K562 (cell line): Measurements from ENCODE around the gene RNF41. TPM values are rescaled to one million over a fixed set of nuclear protein-coding genes. Genes with fewer than 3 reads are reported as not detected.

Experiments used
- CEBPB ChIP-seq: fragments of 450-650 bp; IDR thresholded peaks from 2 replicates; pipeline ENCODE4 v1.6.1; 2016; ENCODE audit warnings: missing genetic modification characterization, missing compliant biosample characterization
- CHAMP1 ChIP-seq: fragments of 450-650 bp; IDR thresholded peaks from 2 replicates; pipeline ENCODE4 v1.6.1; 2016; ENCODE audit warnings: mild to moderate bottlenecking
- ERF ChIP-seq: fragments of 450-650 bp; formaldehyde crosslinking; IDR thresholded peaks from 2 replicates; pipeline ENCODE4 v1.4.0; 2020; ENCODE audit warnings: mild to moderate bottlenecking, mixed read lengths
- ETV1 ChIP-seq: fragments of 450-650 bp; conservative IDR thresholded peaks from 2 replicates; pipeline ENCODE4 v1.6.1; 2016; ENCODE audit warnings: missing genetic modification characterization, control low read depth, low read depth, missing compliant biosample characterization
- FOS ChIP-seq: IDR thresholded peaks from 3 replicates; pipeline ENCODE4 v1.6.1; 2011; ENCODE audit not compliant: insufficient read length; ENCODE audit errors: extremely low read depth
- MAFG ChIP-seq: fragments of 450-650 bp; conservative IDR thresholded peaks from 2 replicates; pipeline ENCODE4 v1.6.1; 2016; ENCODE audit warnings: missing genetic modification characterization, missing compliant biosample characterization
- MCM7 ChIP-seq, 2 experiments: fragments of 450-650 bp; IDR thresholded peaks; 2 replicates each; pipeline ENCODE4 v1.6.1; 2016 to 2018
- MEF2D ChIP-seq: conservative IDR thresholded peaks from 2 replicates; pipeline ENCODE4 v1.6.1; 2016; ENCODE audit warnings: low read depth, missing genetic modification characterization, missing compliant biosample characterization
- PHF20 ChIP-seq: fragments of 450-650 bp; IDR thresholded peaks from 2 replicates; pipeline ENCODE4 v1.6.1; 2018; ENCODE audit not compliant: partially characterized antibody
- PHTF2 ChIP-seq: fragments of 250-450 bp; sonication (Bioruptor Pico); IDR thresholded peaks from 2 replicates; pipeline ENCODE4 v1.5.0; 2021; ENCODE audit warnings: mild to moderate bottlenecking
- RBM15 ChIP-seq: fragments of 200-400 bp; formaldehyde crosslinking; IDR thresholded peaks from 2 replicates; pipeline ENCODE4 v1.6.1; 2018; ENCODE audit warnings: mild to moderate bottlenecking, low read length, moderate library complexity; ENCODE audit not compliant: insufficient read depth
- RBM17 ChIP-seq: fragments of 200-400 bp; formaldehyde crosslinking; IDR thresholded peaks from 2 replicates; pipeline ENCODE4 v1.6.1; 2017; ENCODE audit warnings: low read depth, mild to moderate bottlenecking, low read length, borderline replicate concordance
- RHOXF2B ChIP-seq: fragments of 250-450 bp; sonication (Bioruptor Pico); conservative IDR thresholded peaks from 2 replicates; pipeline ENCODE4 v1.5.1; 2021
- SPI1 ChIP-seq: IDR thresholded peaks from 2 replicates; pipeline ENCODE4 v1.6.1; 2011; ENCODE audit warnings: low read depth, low read length, control low read depth, borderline replicate concordance
- TCF7 ChIP-seq: sonication (generic); IDR thresholded peaks from 2 replicates; pipeline ENCODE4 v1.6.1; 2016; ENCODE audit warnings: antibody characterized with exemption, borderline replicate concordance
- TCFL5 ChIP-seq: fragments of 250-450 bp; sonication (Bioruptor Pico); conservative IDR thresholded peaks from 2 replicates; pipeline ENCODE4 v1.6.1; 2021; ENCODE audit warnings: mild to moderate bottlenecking, moderate library complexity, matching md5 sums
- TOE1 ChIP-seq, 2 experiments: fragments of 450-650 bp in 1 of 2; sonication (generic) in 1 of 2; formaldehyde crosslinking in 1 of 2; IDR thresholded peaks; 2 replicates each; pipeline versions ENCODE4 v1.7.1 to v1.8.0; 2016 to 2022; ENCODE audit warnings: borderline replicate concordance in 2 of 2, mild to moderate bottlenecking in 2 of 2, antibody characterized with exemption in 1 of 2, inconsistent platforms in 1 of 2, low read depth in 1 of 2, missing genetic modification reagents in 1 of 2, moderate library complexity in 1 of 2
- ZNF583 ChIP-seq: fragments of 250-450 bp; sonication (Bioruptor Pico); IDR thresholded peaks from 2 replicates; pipeline ENCODE4 v1.4.0; 2020
- ZNF75A ChIP-seq: fragments of 450-650 bp; formaldehyde crosslinking; IDR thresholded peaks from 2 replicates; pipeline ENCODE4 v1.4.0; 2020; ENCODE audit warnings: mild to moderate bottlenecking
- ZNF780A ChIP-seq: fragments of 250-450 bp; sonication (Bioruptor Pico); IDR thresholded peaks from 2 replicates; pipeline ENCODE4 v1.5.0; 2021; ENCODE audit warnings: mild to moderate bottlenecking
- polyA plus RNA-seq, 8 experiments: library from polyadenylated mRNA; depleted of rRNA in 4 of 8; stranded (reverse) in 5 of 8; unstranded in 3 of 8; fragments of >200 nt; fragmentation: Nextera tagmentation in 2 of 8; fragmentation: Illumina TruSeq in 1 of 8; extraction: Ambion mirVana in 2 of 8; extraction: Trizol in 1 of 8; gene quantifications; 2 replicates each; pipeline versions ENCODE4 v1.2.1 to v1.2.3, GENCODE V29; 2011 to 2014; ENCODE audit warnings: inconsistent platforms in 1 of 8, missing spikeins in 1 of 8
- total RNA-seq, 7 experiments: library from RNA; depleted of rRNA in 6 of 7; stranded (reverse); fragments of >200 nt in 6 of 7; fragmentation: Illumina TruSeq in 2 of 7; extraction: Trizol in 2 of 7; gene quantifications; 2 replicates each; pipeline versions ENCODE4 v1.2.1 to v1.2.3, GENCODE V29; 2011 to 2021; ENCODE audit warnings: low replicate concordance in 1 of 7
- TF ChIP-seq, protein P1 (sequence below): fragments of 250-450 bp; sonication (Bioruptor Pico); IDR thresholded peaks from 2 replicates; pipeline ENCODE4 v1.4.0; 2020

RNF41 gene
- total and polyA plus RNA-seq, 9 of the 15 experiments (the other 6 are each of a cell fraction or from before 2014, with no cell fraction given) = 28.2 to 46.8 (median 33.8) TPM

- peak; percentile 94 for TF ChIP-seq ERF (CRISPR knock-in tag)
- TF ChIP-seq ETV1 (tag) = no peak
- peak; percentile 91 for TF ChIP-seq SPI1
- TF ChIP-seq RHOXF2B = 0 out of 2 replicates have a peak, but pooled peaks have one; percentile 66
- TF ChIP-seq MCM7 (IDR thresholded peaks at IDR 0.05) = no peak
- no peak for TF ChIP-seq RBM17
- TF ChIP-seq TCF7 = 0 out of 2 replicates have a peak, but pooled peaks have one; percentile 9
- TF ChIP-seq PHF20 = peak; percentile 63
- no peak for TF ChIP-seq ZNF780A
- TF ChIP-seq MEF2D = 0 out of 2 replicates have a peak, but pooled peaks have one; percentile 66
- TF ChIP-seq FOS = peak; percentile 39
- TF ChIP-seq PHTF2 = peak; percentile 75; the same call in 1 of the 2 replicates
- peak; percentile 82 for TF ChIP-seq CEBPB (tag)
- TF ChIP-seq, protein P1, sequence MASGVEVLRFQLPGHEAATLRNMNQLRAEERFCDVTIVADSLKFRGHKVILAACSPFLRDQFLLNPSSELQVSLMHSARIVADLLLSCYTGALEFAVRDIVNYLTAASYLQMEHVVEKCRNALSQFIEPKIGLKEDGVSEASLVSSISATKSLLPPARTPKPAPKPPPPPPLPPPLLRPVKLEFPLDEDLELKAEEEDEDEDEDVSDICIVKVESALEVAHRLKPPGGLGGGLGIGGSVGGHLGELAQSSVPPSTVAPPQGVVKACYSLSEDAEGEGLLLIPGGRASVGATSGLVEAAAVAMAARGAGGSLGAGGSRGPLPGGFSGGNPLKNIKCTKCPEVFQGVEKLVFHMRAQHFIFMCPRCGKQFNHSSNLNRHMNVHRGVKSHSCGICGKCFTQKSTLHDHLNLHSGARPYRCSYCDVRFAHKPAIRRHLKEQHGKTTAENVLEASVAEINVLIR (CRISPR knock-in tag) = peak; percentile 62
- no peak for TF ChIP-seq MAFG
- TF ChIP-seq ZNF75A (CRISPR knock-in tag) = no peak
- no peak for TF ChIP-seq ZNF583 (CRISPR knock-in tag)
- peak; percentile 73; the same call in 1 of the 2 replicates for TF ChIP-seq TOE1 (IDR thresholded peaks at IDR 0.05; ENCODE audit: borderline replicate concordance)
- no peak for TF ChIP-seq TOE1 (CRISPR knock-in tag; IDR thresholded peaks at IDR 0.05; ENCODE audit: borderline replicate concordance, low read depth)
- TF ChIP-seq CHAMP1 = no peak
- 0 out of 2 replicates have a peak, but pooled peaks have one; percentile 29 for TF ChIP-seq TCFL5 (CRISPR knock-in tag)
- no peak for TF ChIP-seq RBM15
Observed at GRCh38 chr12:56158029-56158925, 63.4 kb downstream of the RNF41 start, which contains the start of gene MYL6 (continued).
